Adipocyte (in vitro differentiated cells): ENCODE results near the gene PNKD.

ENCODE experiments used
- DNase-seq: peaks from one replicate; pipeline ENCODE4 v3.0.0-alpha.2; 2015; ENCODE audit warnings: low read depth
- H3K27me3 ChIP-seq: replicated peaks from 2 replicates; pipeline ENCODE4 v1.7.0; 2013; ENCODE audit warnings: mild to moderate bottlenecking, low read length, moderate library complexity; ENCODE audit not compliant: control insufficient read depth, insufficient read depth
- H3K36me3 ChIP-seq: 2 replicates; pipeline ENCODE4 v1.7.0; 2013; ENCODE audit warnings: low read length, mild to moderate bottlenecking, moderate library complexity; ENCODE audit not compliant: control insufficient read depth, insufficient read depth, severe bottlenecking
- H3K4me1 ChIP-seq: 2 replicates; pipeline ENCODE4 v1.7.0; 2013; ENCODE audit warnings: mild to moderate bottlenecking, low read length, moderate library complexity; ENCODE audit not compliant: control insufficient read depth, insufficient read depth
- H3K4me3 ChIP-seq: 2 replicates; pipeline ENCODE4 v1.7.0; 2013; ENCODE audit warnings: mild to moderate bottlenecking, low read length, moderate library complexity
- H3K9ac ChIP-seq: 2 replicates; pipeline ENCODE4 v1.7.0; 2013; ENCODE audit warnings: mild to moderate bottlenecking, low read length, moderate library complexity
- H3K9me3 ChIP-seq: 2 replicates; pipeline ENCODE4 v1.7.0; 2013; ENCODE audit warnings: mild to moderate bottlenecking, low read length, moderate library complexity; ENCODE audit not compliant: control insufficient read depth

PNKD gene

DNA sequence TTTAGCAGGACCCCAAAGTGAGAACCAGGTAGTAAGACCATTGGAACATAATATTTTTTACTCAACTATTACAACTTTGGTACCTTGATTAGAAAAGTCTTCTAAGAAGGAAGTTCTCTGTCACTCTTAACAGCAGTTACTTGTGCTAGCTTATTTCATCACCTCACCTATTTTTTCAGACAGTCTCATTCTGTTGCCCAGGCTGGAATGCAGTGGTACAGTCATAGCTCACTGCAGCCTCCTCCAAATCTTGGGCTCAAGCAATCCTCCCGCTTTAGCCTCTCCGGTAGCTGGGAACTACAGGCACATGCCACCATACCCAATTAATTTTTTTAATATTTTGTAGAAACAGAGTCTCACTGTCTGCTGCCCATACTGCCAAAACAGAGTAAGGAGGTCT, 35.3 kb upstream of the PNKD start:
- no peaks in the 10 kb centered on the region for H3K9me3 ChIP-seq
- peaks cover 97% of the 10 kb centered on the region for H3K36me3 ChIP-seq
- peak overlapping the region; percentile 24 for H3K9ac ChIP-seq
- no peak for DNase-seq
- no peaks in the 10 kb centered on the region for H3K27me3 ChIP-seq
- peaks cover 19% of the 10 kb centered on the region for H3K4me1 ChIP-seq
- H3K4me3 ChIP-seq, result no peak overlapping the region

DNA sequence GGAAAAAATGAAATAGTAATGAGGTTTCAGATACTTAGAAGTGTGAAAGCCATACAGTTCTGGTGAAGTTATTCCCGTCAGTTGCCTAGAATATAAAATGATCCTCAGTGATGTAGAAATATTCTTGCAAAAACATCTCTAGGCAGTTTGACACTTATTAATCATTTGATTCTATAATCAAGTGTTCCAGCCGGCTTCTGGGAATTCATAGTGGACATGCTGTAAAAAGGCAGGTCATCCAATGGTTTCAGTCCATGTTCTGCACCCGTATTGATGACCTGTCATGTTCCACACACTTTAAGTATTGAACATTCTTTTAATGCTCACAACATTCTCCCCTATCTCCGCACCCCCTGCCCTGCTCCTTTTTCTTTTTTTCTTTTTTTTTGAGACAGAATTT, 33.5 kb upstream of the PNKD start:
- Histone ChIP-seq H3K4me1 (peaks cover 8% of the 10 kb centered on the region), H3K9ac (no peak overlapping the region), H3K27me3 (no peaks in the 10 kb centered on the region), H3K4me3 (no peak overlapping the region), H3K9me3 (no peaks in the 10 kb centered on the region), H3K36me3 (peaks cover 97% of the 10 kb centered on the region)
- no peak for DNase-seq

GRCh38 chr2:218238887-218239286, 31.4 kb upstream of the PNKD start:
- Histone ChIP-seq H3K4me1 (peaks cover 8% of the 10 kb centered on the region), H3K36me3 (peaks cover 98% of the 10 kb centered on the region), H3K27me3 (no peaks in the 10 kb centered on the region), H3K9ac (no peak overlapping the region), H3K9me3 (no peaks in the 10 kb centered on the region), H3K4me3 (no peak overlapping the region)
- DNase-seq, result no peak

DNA sequence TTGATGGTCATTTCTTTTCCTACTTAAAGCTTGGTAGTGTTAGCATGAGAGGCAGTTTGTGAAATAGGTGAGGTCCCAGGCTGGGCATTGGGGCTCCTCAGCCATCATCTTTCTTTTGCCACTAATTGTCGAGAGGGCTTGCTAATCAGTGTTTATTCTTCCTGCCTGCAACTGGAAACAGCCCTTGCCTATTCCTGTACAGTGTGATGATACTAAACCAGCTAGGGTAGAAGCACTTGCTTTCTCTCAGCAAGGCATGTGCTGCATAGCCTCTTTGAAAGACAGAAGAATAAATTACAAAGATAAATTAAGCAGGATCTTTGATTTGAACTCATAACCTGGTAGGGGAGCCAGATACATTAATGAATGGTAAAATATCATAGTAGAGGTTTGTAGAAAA, 26.1 kb upstream of the PNKD start:
- Histone ChIP-seq H3K36me3 (peaks cover 97% of the 10 kb centered on the region), H3K9ac (no peak overlapping the region), H3K27me3 (no peaks in the 10 kb centered on the region), H3K4me1 (no peaks in the 10 kb centered on the region), H3K4me3 (no peak overlapping the region), H3K9me3 (no peaks in the 10 kb centered on the region)
- no peak for DNase-seq

DNA sequence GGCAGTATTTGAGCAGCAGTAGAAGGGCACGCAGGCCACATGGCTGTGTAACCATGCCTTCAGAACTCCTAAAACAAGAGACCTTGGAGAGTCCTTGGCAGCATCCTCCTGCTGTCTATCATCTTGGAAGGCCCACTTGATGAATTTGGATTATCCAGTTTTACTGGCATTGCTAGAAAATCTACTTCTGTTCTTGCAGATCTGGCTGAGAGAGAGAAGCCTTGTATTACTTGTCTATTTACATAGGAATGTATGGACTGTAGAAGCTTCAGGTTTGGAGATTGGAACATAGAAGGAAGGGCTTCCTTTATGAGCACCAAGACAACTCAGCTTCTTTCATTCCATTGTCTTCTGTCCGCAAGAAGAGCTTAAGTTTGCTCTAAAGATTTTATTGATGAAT, 25.7 kb upstream of the PNKD start:
- no peaks in the 10 kb centered on the region for H3K27me3 ChIP-seq
- H3K4me3 ChIP-seq, result no peak overlapping the region
- no peak overlapping the region for H3K9ac ChIP-seq
- no peak for DNase-seq
- H3K36me3 ChIP-seq, result peaks cover 97% of the 10 kb centered on the region
- H3K4me1 ChIP-seq, result no peaks in the 10 kb centered on the region
- no peaks in the 10 kb centered on the region for H3K9me3 ChIP-seq

GRCh38 chr2:218245214-218245613, 25.1 kb upstream of the PNKD start:
- Histone ChIP-seq H3K27me3 (no peaks in the 10 kb centered on the region), H3K4me3 (no peak overlapping the region), H3K36me3 (peaks cover 97% of the 10 kb centered on the region), H3K4me1 (no peaks in the 10 kb centered on the region), H3K9me3 (no peaks in the 10 kb centered on the region), H3K9ac (no peak overlapping the region)
- DNase-seq, result no peak

DNA sequence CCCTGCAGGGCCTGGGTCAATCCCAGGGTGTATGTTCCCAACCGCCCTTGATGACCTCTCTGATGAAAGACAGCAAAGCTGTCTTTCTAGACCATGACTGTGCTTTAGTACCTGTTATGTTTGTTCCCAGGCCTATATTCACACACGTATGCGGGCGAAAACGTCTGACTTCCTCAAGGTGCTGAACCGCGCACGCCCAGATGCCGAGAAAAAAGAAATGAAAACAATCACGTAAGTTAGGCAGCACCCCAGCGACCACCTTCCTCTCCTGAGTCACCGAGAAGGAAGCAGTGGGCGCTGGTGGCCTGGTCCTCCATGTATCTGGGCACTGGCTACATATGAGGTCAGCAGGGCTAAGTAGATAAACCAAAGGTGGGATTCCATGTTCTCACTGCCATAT, 20.6 kb upstream of the PNKD start:
- no peak overlapping the region for H3K4me3 ChIP-seq
- no peaks in the 10 kb centered on the region for H3K9me3 ChIP-seq
- no peak for DNase-seq
- peaks cover 12% of the 10 kb centered on the region for H3K4me1 ChIP-seq
- no peak overlapping the region for H3K9ac ChIP-seq
- no peaks in the 10 kb centered on the region for H3K27me3 ChIP-seq
- peaks cover 100% of the 10 kb centered on the region for H3K36me3 ChIP-seq

DNA sequence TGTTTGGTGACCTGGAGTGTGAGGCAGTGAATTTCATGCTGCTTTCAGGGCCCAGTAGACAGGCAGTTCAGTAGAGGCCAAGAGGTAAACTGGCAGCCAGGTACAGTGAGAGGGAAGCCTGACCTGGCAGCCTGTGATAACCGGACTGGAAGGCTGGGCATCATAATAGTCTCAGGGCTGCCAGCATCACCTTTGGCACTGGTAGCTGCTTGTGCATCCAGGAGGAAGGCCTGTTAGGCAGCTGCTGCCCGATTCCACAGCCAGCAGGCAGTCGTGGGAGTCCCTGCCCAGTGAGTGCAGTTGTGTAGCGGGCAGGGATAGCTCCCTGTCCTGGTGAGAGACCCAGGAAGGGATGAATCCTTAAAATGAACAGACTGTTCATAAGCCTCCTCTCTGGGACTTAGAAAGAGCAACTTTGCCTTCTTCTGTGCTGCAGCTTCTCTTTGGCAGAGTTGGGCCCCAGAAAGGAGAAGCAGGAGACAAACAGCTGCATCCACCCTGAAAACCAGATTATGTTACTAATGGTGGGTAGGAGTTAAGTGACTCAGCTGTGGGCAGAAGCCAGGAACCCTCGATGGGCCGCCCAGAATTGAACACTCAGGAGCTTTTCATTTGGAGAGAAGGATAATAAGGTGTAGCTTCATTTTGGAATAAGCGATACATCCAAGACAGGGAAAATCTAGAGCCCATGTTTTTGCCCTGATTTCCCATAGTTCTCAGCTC, 17.6 kb upstream of the PNKD start:
- Histone ChIP-seq H3K36me3 (peaks cover 92% of the 10 kb centered on the region), H3K9ac (peak overlapping the region; percentile 7), H3K4me1 (peaks cover 20% of the 10 kb centered on the region), H3K9me3 (no peaks in the 10 kb centered on the region), H3K4me3 (no peak overlapping the region), H3K27me3 (no peaks in the 10 kb centered on the region)
- DNase-seq, result no peak

GRCh38 chr2:218253232-218253625, 17.1 kb upstream of the PNKD start:
- Histone ChIP-seq H3K9ac (peak overlapping the region; percentile 7), H3K9me3 (no peaks in the 10 kb centered on the region), H3K27me3 (no peaks in the 10 kb centered on the region), H3K4me1 (peaks cover 26% of the 10 kb centered on the region), H3K36me3 (peaks cover 87% of the 10 kb centered on the region), H3K4me3 (no peak overlapping the region)
- DNase-seq, result no peak

GRCh38 chr2:218255446-218255845, 14.9 kb upstream of the PNKD start:
- Histone ChIP-seq H3K4me3 (no peak overlapping the region), H3K9me3 (no peaks in the 10 kb centered on the region), H3K9ac (no peak overlapping the region), H3K27me3 (no peaks in the 10 kb centered on the region), H3K4me1 (peaks cover 48% of the 10 kb centered on the region), H3K36me3 (peaks cover 64% of the 10 kb centered on the region)
- no peak for DNase-seq

DNA sequence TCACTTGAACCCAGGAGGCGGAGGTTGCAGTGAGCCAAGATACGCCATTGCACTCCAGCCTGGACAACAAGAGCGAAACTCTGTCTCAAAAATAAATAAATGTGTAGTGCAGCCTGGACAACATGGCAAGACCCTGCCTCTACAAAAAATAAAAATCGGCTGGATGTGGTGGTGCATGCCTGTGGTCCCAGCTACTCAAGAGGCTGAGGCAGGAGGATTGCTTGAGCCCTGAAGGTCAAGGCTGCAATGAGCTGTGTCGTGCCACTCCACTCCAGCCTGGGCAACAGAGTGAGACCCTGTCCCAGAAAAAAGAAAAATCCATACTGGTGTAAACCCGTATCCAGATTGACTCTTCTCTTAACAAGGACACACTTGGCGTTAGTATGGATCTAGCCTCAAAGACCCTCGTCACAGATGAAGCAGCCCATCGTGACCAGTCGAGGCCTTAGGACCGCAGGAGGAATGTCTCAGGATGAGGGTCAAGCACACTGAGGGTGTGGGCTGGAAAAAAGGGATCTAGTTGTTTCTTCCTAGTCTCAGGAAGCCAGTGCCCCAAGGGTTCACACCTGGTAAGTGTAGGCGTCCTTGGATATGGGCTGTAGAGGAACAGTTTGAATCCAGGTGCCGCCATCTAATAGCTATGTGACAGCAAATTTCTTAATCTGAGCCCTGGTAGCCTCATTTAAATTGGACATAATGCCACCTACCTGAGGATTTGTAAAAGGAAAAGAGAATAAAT, 13.5 kb upstream of the PNKD start:
- H3K4me1 ChIP-seq, result peaks cover 61% of the 10 kb centered on the region
- DNase-seq, result no peak
- no peak overlapping the region for H3K4me3 ChIP-seq
- peaks cover 51% of the 10 kb centered on the region for H3K36me3 ChIP-seq
- H3K27me3 ChIP-seq, result no peaks in the 10 kb centered on the region
- H3K9ac ChIP-seq, result no peak overlapping the region
- H3K9me3 ChIP-seq, result no peaks in the 10 kb centered on the region
